Uterus (tissue), 4 donors: Measurements from ENCODE around the gene CTCF. TPM values are rescaled to one million over a fixed set of nuclear protein-coding genes. Genes with fewer than 3 reads are reported as not detected.

Experiments used
- DNase-seq, 2 donors: peaks; one replicate each; pipeline ENCODE4 v3.0.0-alpha.2; 2019 to 2020
- H3K27ac ChIP-seq, 2 donors: fragments of 200-600 bp; sonication (generic); 1 replicate in 1 of 2; 2 replicates in 1 of 2; pipeline ENCODE4 v1.5.1; 2016 to 2018
- H3K27me3 ChIP-seq, 2 donors: fragments of 200-600 bp; sonication (generic); one replicate each; pipeline ENCODE4 v1.5.1; 2018 to 2019; ENCODE audit warnings: control low read depth in 1 of 2
- H3K36me3 ChIP-seq, 2 donors: fragments of 200-600 bp; sonication (generic); one replicate each; pipeline ENCODE4 v1.5.1; 2019; ENCODE audit warnings: control low read depth in 1 of 2
- H3K4me1 ChIP-seq, 2 donors: fragments of 200-600 bp; sonication (generic); one replicate each; pipeline ENCODE4 v1.5.1; 2018 to 2019; ENCODE audit warnings: control low read depth in 1 of 2
- H3K4me3 ChIP-seq, 2 donors: fragments of 200-600 bp; sonication (generic); 1 replicate in 1 of 2; 2 replicates in 1 of 2; pipeline ENCODE4 v1.5.1; 2018 to 2019; ENCODE audit warnings: mild to moderate bottlenecking in 1 of 2
- H3K9me3 ChIP-seq, 2 donors: fragments of 200-600 bp; sonication (generic); one replicate each; pipeline ENCODE4 v1.5.1; 2019; ENCODE audit warnings: control low read depth in 1 of 2
- CTCF ChIP-seq, 4 experiments: fragments of 200-600 bp in 2 of 4; fragments of 450-650 bp in 2 of 4; sonication (generic) in 2 of 4; IDR thresholded peaks; one replicate each; pipeline ENCODE4 v1.5.1; 2016 to 2019; ENCODE audit warnings: antibody characterized with exemption in 4 of 4, mild to moderate bottlenecking in 2 of 4, moderate library complexity in 1 of 4
- POLR2A ChIP-seq, 2 donors: fragments of 450-650 bp; IDR thresholded peaks; one replicate each; pipeline ENCODE4 v1.6.1; 2016; ENCODE audit warnings: antibody characterized with exemption in 2 of 2, mild to moderate bottlenecking in 1 of 2, moderate library complexity in 1 of 2
- intact Hi-C: fragments of 100-400 bp; cut with DNase I; formaldehyde crosslinking; loops from one replicate; pipeline ENCODE4 v1.15.1; 2023; ENCODE audit warnings: low total_unique reads
- total RNA-seq, 4 donors: library from RNA; depleted of rRNA in 3 of 4; stranded (reverse); fragments of >200 nt in 3 of 4; gene quantifications; one replicate each; pipeline versions ENCODE4 v1.1.0 to v1.2.4, GENCODE V29; 2014 to 2023
- donor health status: DM: yes; HTN: yes; CAD: no.

Gene CTCF
- total RNA-seq, 4 donors from 2014 or later = 24.8 to 54.1 (median 43.7) TPM

- intact Hi-C loops = no loop called here
- no peak overlapping the region for H3K27ac ChIP-seq
- H3K27me3 ChIP-seq = no peaks in the 10 kb centered on the region
- H3K9me3 ChIP-seq = no peaks in the 10 kb centered on the region
- H3K4me1 ChIP-seq = no peaks in the 10 kb centered on the region
- no peaks in the 10 kb centered on the region for H3K36me3 ChIP-seq
- no peak for DNase-seq
- TF ChIP-seq CTCF (IDR thresholded peaks at IDR 0.05) = no peak
- no peak for TF ChIP-seq POLR2A (IDR thresholded peaks at IDR 0.05)
- no peak overlapping the region for H3K4me3 ChIP-seq
Measured at GRCh38 chr16:67675999-67676398, 113.7 kb downstream of the CTCF start.

GRCh38 chr16:67676516-67676915 lies 114.2 kb downstream of the CTCF start:
- Histone ChIP-seq H3K27me3 (no peaks in the 10 kb centered on the region), H3K27ac (no peak overlapping the region), H3K4me3 (no peak overlapping the region), H3K4me1 (no peaks in the 10 kb centered on the region), H3K9me3 (no peaks in the 10 kb centered on the region), H3K36me3 (no peaks in the 10 kb centered on the region)
- intact Hi-C loops = no loop called here
- DNase-seq = no peak
- no peak for TF ChIP-seq POLR2A (IDR thresholded peaks at IDR 0.05)
- no peak for TF ChIP-seq CTCF (IDR thresholded peaks at IDR 0.05)

GRCh38 chr16:67676939-67677338 lies 114.6 kb downstream of the CTCF start:
- no peaks in the 10 kb centered on the region for H3K4me1 ChIP-seq

GRCh38 chr16:67677712-67678111 lies 115.4 kb downstream of the CTCF start:
- no peaks in the 10 kb centered on the region for H3K9me3 ChIP-seq
- H3K36me3 ChIP-seq = no peaks in the 10 kb centered on the region
- no peak overlapping the region for H3K4me3 ChIP-seq
- TF ChIP-seq POLR2A (IDR thresholded peaks at IDR 0.05) (no peak), CTCF (IDR thresholded peaks at IDR 0.05) (no peak)
- H3K4me1 ChIP-seq = no peaks in the 10 kb centered on the region
- DNase-seq = no peak
- no peaks in the 10 kb centered on the region for H3K27me3 ChIP-seq
- H3K27ac ChIP-seq = no peak overlapping the region
- intact Hi-C loops = no loop called here

More at GRCh38 chr16:67676939-67677338, 114.6 kb downstream of the CTCF start:
- no peaks in the 10 kb centered on the region for H3K9me3 ChIP-seq
- TF ChIP-seq CTCF (IDR thresholded peaks at IDR 0.05) (no peak), POLR2A (IDR thresholded peaks at IDR 0.05) (no peak)
- no peak overlapping the region for H3K4me3 ChIP-seq
- no peak overlapping the region for H3K27ac ChIP-seq
- intact Hi-C loops = no loop called here
- H3K36me3 ChIP-seq = no peaks in the 10 kb centered on the region
- no peak for DNase-seq
- H3K27me3 ChIP-seq = no peaks in the 10 kb centered on the region

GRCh38 chr16:67678354-67679023 lies 116.2 kb downstream of the CTCF start:
- Histone ChIP-seq H3K4me3 (no peak overlapping the region), H3K9me3 (no peaks in the 10 kb centered on the region), H3K36me3 (no peaks in the 10 kb centered on the region), H3K4me1 (no peaks in the 10 kb centered on the region), H3K27ac (peak overlapping the region in 1 of 2 donors; percentile 30), H3K27me3 (no peaks in the 10 kb centered on the region)
- intact Hi-C loops = no loop called here
- TF ChIP-seq CTCF (IDR thresholded peaks at IDR 0.05) (no peak), POLR2A (IDR thresholded peaks at IDR 0.05) (no peak)
- no peak for DNase-seq
